GM18951 (cell line): ENCODE data around the gene RWDD2A.
"Not testable (repeated sequence)": the region's sequence is repeated elsewhere in the genome, so short reads cannot be mapped to it uniquely, and the experiment has no call there.

Source experiments
- POLR2A ChIP-seq: IDR thresholded peaks from 4 replicates; pipeline ENCODE4 v1.6.1; 2011; ENCODE audit warnings: mild to moderate bottlenecking; ENCODE audit not compliant: insufficient read length, insufficient read depth; ENCODE audit errors: extremely low read depth
- in situ Hi-C: fragments of 300-500 bp; cut with MboI; formaldehyde crosslinking; loops from one replicate; pipeline ENCODE4 v1.12.0; 2022; ENCODE audit warnings: low sequenced_read_pairs, mixed read lengths, inconsistent platforms; ENCODE audit not compliant: unreplicated experiment

The RWDD2A gene

GRCh38 chr6:83183082-83183828 is 9.9 kb upstream of the RWDD2A start:
- TF ChIP-seq POLR2A = no peak
- in situ Hi-C loops = no loop called here

DNA sequence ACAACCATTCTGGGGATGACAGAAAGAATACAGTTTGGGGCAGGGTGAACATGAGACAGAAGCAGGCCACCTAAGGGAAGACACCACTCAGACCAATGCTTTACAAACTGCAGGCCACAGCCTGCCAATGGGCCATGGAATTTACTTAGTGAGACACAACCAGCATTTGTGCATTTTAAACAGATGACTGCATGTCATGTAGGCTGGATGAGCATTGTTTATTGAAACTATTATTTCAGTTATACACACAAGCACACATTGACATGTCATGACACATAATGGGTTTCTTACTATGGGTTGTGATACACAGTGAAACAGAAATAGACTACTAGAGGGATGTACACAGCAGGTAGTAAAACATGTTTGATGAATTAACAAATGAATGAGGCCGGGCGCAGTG is 8.1 kb upstream of the RWDD2A start:
- no peak for TF ChIP-seq POLR2A
- in situ Hi-C loops = no loop called here

DNA sequence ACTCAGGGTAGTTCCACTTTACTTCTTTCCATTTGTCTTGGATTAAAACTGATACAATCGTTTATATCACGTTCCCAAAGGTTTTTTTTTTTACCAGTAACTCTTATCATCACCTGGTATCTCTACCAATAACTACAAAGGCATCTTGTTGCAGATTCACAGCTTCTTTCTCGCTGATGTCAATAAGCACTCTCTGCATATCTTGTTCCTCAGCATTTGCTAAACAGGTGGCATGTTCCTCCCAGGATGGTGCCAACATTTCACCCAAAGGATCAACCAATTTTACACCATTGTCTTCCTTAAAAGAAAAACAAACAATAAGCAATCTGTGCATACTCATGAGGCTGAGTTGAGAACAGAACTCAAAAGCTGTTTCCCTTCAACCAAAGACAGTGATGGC is 4.7 kb upstream of the RWDD2A start:
- no peak for TF ChIP-seq POLR2A
- in situ Hi-C loops = no loop called here

GRCh38 chr6:83190626-83191025 is 2.5 kb upstream of the RWDD2A start:
- TF ChIP-seq POLR2A = no peak
- in situ Hi-C loops = no loop called here

GRCh38 chr6:83191974-83192373 is 1.2 kb upstream of the RWDD2A start:
- in situ Hi-C loops = not testable (repeated sequence)

- in situ Hi-C loops = no loop called here
Observed at GRCh38 chr6:83192456-83192855, 701 bp upstream of the RWDD2A start.

DNA sequence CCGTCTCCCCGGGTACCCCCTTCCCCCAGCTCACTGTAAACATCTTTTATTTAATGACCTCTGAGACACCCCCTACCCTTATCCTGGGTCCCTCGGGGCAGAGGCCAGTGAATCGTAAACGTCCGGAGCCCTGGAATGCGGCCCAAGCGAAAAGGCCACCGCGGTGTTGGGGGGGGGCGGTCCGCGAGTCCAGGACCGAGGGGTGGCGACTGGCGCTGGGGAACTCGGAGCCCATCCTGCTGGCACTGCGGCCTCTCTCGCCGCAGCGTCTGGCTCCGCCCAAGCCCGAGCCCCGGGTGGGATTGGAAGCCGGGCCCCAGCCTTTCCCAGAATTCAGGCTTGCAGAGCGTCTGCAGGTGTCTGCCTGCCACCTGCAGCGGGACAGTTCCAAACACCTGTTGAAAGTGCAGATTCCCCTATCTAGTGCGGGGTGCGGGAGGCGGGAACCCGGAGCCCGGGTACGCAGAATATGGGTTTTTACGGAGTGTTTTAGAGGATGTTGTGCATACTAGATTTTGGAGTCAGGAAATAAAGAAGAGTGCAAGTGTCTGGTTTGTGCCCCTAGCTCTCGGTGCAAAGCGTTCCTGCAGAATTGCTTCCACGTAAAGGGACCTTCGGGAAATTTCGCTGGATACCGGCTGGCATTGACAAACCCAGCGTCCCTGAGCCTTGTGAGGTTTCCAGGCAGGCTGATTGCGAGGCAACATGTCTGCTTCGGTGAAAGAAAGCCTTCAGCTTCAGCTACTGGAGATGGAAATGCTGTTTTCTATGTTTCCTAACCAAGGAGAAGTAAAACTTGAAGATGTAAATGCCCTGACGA is 800 bp downstream of the RWDD2A start:
- no peak for TF ChIP-seq POLR2A
- in situ Hi-C loops = no loop called here

More at GRCh38 chr6:83192456-83192855, 701 bp upstream of the RWDD2A start:
- no peak for TF ChIP-seq POLR2A

GRCh38 chr6:83198486-83199172 is 5.5 kb downstream of the RWDD2A start:
- no peak for TF ChIP-seq POLR2A
- in situ Hi-C loops = no loop called here

DNA sequence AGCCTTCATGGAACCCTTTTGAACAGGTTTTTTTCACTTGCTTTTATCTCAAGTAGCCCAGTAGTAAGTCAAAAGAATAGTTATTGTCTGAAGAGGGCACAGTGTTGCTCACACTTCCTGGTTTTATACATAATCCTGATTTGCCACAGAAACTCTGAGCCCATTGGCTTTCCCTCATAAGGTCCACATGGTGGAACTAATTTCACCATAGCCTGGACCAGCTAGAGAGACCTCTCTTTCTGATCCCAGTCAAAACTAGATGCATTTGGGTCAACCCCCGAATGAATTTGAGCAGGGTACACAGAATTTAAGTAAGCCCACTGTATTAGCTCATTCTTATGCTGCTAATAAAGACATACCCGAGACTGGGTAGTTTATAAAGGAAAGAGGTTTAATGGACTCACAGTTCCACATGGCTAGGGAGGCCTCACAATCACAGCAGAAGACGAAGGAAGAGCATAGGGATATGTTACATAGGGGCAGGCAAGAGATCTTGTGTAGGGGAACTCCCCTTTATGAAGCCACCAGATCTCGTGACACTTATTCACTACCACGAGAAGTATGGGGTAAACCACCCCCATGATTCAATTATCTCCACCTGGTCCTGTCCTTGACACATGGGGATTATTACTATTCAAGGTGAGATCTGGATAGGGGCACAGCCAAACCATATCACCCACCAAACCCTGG is 6.2 kb downstream of the RWDD2A start:
- in situ Hi-C loops = no loop called here
- no peak for TF ChIP-seq POLR2A

DNA sequence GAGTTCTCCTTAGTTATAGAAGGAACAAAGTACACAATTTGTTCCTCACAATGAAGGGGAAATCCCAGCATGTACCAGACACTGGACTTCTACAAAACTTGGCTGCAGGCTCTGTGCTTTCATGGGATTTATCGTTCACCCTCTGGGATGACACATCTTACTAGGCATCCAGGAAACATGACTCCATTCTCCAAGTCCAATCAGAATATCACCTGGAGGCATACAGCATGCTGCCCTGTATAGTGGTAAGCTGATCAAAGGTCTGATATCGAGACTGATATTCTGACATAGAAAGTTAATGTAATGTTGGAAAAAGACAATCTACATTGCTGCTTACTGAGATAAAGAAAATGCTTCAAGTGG is 6.7 kb downstream of the RWDD2A start:
- in situ Hi-C loops = loop anchor here (25.0 kb wide), 1 partner anchor 938 kb away; no protein-coding TSS in a partner anchor
- TF ChIP-seq POLR2A = no peak

DNA sequence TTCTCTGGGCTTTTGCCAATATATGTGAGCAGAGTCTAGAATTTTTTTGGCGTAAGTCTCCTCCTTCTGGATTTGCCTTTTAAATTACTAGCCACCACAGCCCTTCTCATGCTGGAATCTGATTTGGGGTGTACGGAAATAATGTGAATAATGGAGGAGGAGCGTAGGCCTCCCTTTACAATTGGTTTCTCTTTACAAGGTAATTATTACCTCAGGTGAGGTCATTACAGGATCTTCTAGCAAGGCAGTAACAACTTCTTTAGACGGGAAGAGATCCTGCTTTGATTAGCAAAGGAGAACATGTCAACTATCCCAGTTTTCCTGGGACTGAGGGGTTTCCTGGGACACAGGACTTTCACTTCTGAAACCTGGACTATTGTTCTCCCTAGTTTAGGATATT is 8.9 kb downstream of the RWDD2A start:
- in situ Hi-C loops = loop anchor here (25.0 kb wide), 1 partner anchor 940 kb away; no protein-coding TSS in a partner anchor
- TF ChIP-seq POLR2A = no peak

DNA sequence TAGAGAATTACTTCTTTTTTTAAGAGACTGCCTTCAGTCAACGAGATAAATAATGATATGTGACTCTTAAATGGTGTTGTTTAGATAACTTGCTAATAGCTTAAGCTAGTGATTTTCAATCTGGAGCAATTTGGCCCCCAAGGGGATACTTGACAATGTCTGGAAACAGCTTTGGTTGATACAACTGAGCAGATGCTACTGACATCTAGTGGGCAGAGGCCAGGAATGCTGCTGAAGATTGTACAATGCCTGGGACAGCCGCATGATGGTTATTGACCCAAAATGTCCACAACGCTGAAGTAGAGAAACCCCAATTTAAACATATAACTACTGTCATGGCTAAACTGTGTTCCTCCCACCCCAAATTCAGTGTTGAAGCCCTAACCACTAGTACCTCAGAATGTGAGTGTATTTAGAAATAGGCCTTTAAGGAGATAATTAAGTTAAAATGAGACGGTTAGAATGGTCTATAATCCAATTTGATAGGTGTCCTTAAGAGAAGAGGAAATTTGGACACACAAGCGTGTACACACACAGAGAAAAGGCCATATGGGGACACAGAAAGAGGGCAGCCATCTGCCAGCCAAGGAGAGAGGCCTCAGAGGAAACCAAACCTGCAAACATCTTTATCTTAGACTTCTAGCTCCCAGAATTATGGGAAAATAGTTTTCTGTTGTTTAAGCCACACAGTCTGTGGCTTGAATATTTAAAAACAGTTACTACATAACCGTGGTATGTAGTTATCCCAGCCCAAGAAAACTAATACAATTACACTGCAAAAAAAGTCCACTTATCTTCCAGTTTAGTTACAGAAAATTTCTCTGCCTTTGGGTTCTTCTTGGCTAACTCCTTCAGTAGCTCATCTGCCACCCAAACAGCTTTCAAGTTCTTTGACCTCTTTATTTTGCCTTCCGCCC is 22.2 kb downstream of the RWDD2A start:
- TF ChIP-seq POLR2A = no peak
- in situ Hi-C loops = loop anchor here (25.0 kb wide), 1 partner anchor 953 kb away; no protein-coding TSS in a partner anchor
